AG04449 (cell line): ENCODE data around the gene CNOT4.

ENCODE experiments used
- CTCF ChIA-PET: fragments of 350-600 bp; formaldehyde crosslinking; extraction: SDS; loops from one replicate; lab custom pipeline; 2021; ENCODE audit warnings: antibody characterized with exemption; lab: Yijun Ruan, JAX
- POLR2A ChIA-PET: fragments of 400-600, 350-600 bp; formaldehyde crosslinking; extraction: SDS; loops from one replicate; lab custom pipeline; 2020; ENCODE audit warnings: antibody characterized with exemption, inconsistent platforms; lab: Yijun Ruan, JAX
- DNase-seq: peaks from one replicate; pipeline ENCODE4 v3.0.0-alpha.2; 2010; ENCODE audit warnings: low read depth, low spot score
- H3K4me3 ChIP-seq: 2 replicates; pipeline ENCODE4 v1.5.1; 2011; ENCODE audit warnings: low read depth, mild to moderate bottlenecking, control low read depth, low read length
- TF ChIP-seq, protein P1 (sequence below): IDR thresholded peaks from one replicate; pipeline ENCODE4 v1.5.1; 2011; ENCODE audit warnings: mild to moderate bottlenecking, moderate library complexity, low read length, control low read depth, inconsistent platforms; ENCODE audit not compliant: insufficient read depth; ENCODE audit errors: missing control alignments

Gene CNOT4

DNA sequence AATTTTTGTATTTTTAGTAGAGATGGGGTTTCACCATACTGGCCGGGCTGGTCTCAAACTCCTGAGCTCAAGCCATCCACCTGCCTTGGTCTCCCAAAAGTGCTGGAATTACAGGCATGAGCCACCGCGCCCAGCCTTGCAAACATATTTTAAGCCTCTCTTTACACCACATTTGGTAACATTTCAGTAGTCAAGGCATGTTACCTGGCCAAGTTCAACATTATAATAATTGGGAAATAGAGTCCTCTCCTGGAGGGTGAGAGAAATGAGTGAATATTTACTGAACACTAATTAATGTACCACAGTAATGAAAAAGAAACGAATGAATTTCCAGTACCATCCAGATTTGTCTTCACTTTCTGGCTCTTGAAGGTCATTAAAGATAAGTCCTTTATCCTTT is 10.0 kb upstream of the CNOT4 start:
- TF ChIP-seq, protein P1, sequence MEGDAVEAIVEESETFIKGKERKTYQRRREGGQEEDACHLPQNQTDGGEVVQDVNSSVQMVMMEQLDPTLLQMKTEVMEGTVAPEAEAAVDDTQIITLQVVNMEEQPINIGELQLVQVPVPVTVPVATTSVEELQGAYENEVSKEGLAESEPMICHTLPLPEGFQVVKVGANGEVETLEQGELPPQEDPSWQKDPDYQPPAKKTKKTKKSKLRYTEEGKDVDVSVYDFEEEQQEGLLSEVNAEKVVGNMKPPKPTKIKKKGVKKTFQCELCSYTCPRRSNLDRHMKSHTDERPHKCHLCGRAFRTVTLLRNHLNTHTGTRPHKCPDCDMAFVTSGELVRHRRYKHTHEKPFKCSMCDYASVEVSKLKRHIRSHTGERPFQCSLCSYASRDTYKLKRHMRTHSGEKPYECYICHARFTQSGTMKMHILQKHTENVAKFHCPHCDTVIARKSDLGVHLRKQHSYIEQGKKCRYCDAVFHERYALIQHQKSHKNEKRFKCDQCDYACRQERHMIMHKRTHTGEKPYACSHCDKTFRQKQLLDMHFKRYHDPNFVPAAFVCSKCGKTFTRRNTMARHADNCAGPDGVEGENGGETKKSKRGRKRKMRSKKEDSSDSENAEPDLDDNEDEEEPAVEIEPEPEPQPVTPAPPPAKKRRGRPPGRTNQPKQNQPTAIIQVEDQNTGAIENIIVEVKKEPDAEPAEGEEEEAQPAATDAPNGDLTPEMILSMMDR = no peak
- no peak for DNase-seq
- H3K4me3 ChIP-seq = no peak overlapping the region
- ChIA-PET CTCF (no interaction called here), POLR2A (no interaction called here)

DNA sequence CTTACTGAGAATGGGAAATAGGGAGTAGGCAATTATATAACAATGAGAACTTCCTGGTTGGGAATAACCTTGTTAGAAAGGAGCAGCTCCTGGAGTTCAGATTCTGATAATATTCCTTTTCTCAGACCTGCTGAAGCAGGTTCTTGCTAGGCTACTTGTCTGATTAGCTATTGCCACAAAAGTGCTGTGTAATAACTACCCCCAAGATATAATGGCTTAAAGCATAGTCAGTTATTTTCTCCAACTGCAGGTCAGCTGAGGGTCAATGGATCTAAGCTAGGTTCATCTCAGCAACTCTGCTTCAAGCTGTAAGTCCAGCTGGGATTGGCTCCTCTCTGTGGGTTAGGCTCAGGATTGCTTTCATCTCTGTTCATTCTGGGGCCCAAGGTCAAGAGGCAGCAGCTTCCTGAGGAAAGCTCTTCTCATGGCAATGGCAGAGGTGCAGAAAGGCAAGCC is 9.4 kb upstream of the CNOT4 start:
- CTCF ChIA-PET = no interaction called here
- POLR2A ChIA-PET = no interaction called here
- TF ChIP-seq, protein P1 = no peak
- H3K4me3 ChIP-seq = no peak overlapping the region
- no peak for DNase-seq

DNA sequence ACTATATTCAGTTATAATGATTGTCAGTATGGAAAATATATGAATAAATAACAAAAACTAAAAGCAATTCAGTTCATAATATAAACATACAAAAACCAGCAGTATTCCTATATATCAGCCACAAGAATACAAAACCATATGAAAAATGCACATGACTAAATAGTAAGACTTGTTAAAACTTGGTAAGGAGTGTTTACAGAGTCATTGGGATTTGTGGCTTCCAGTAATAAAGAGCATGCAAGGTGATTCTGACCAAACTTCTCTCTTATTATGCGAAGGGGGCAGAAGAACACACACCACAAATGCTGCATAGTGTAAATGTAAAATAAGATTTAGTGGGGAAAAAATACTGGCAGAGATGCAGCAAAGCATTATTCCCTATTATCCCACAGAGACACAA is 8.8 kb upstream of the CNOT4 start:
- CTCF ChIA-PET = interaction anchor here (1.0 to 1.1 kb wide), 2 partner anchors 11 to 40 kb away, joined by 3 read pairs; no protein-coding TSS in a partner anchor
- POLR2A ChIA-PET = no interaction called here
- H3K4me3 ChIP-seq = no peak overlapping the region
- TF ChIP-seq, protein P1 = no peak
- DNase-seq = no peak

DNA sequence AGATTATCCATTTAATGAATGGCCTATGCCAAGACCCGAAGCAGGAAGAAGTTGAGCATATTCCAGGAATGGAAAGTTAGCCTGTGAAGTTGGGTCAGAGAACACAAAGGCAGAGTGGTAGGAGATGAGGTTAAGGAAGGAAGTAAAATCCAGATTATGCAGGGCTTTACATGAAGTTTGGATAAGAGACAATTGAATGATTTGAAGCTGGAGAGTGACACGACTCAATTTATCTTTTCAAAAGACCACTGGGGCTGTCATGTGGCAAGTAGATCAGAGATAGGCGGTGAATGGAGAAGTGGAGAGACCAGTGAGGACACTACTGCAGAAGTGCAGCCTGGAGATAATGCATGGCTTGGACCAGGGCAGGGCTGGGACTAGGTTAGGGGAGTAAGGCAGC is 7.2 kb upstream of the CNOT4 start:
- no peak overlapping the region for H3K4me3 ChIP-seq
- TF ChIP-seq, protein P1 = no peak
- ChIA-PET POLR2A (no interaction called here), CTCF (no interaction called here)
- no peak for DNase-seq

DNA sequence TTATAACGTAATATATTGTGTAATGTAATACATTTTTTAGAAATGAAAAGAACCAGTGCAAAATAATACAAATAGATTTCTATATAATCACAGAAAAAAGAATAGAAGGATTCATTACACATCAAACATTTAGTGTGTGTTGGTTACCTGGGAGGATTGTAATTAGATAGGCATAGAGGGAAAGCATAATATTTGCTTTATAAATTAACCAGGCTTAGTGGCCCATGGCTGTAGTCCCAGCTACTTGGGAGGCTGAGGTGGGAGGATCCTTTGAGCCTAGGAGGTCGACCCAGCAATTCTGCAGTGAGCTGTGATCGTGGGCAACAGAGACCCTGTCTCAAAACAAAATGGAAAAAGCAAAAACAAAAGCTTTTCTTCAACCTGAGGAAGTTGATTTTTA is 5.0 kb upstream of the CNOT4 start:
- POLR2A ChIA-PET = interaction anchor here (0.7 kb wide), 1 partner anchor 26 kb away, joined by 3 read pairs; no protein-coding TSS in a partner anchor
- no peak overlapping the region for H3K4me3 ChIP-seq
- TF ChIP-seq, protein P1 = no peak
- CTCF ChIA-PET = interaction anchor here (0.7 kb wide), 1 partner anchor 14 kb away, joined by 5 read pairs; no protein-coding TSS in a partner anchor
- DNase-seq = no peak

- ChIA-PET CTCF (interaction anchor here (0.6 to 0.9 kb wide), 2 partner anchors 11 to 218 kb away, joined by 3 read pairs; no protein-coding TSS in a partner anchor), POLR2A (no interaction called here)
- TF ChIP-seq, protein P1 = peak; percentile 28
Observed at GRCh38 chr7:135512135-135512887, 2.4 kb upstream of the CNOT4 start.

More at GRCh38 chr7:135512135-135512887, 2.4 kb upstream of the CNOT4 start:
- no peak for DNase-seq
- H3K4me3 ChIP-seq = no peak overlapping the region
